Immature natural killer cell (primary cell): ENCODE results near the gene AQP9. TPM values are rescaled to one million over a fixed set of nuclear protein-coding genes. Genes with fewer than 3 reads are reported as not detected.
A peak's percentile ranks its signal among the peaks of the same experiment; 100 is the strongest.

Experiments used
- DNase-seq, 3 donors: peaks; one replicate each; pipeline ENCODE4 v3.0.0; 2022; ENCODE audit warnings: mixed read lengths in 1 of 3
- H3K27ac Mint-ChIP-seq, 6 donors: one replicate each; pipeline ENCODE4 v1.8.0; 2020; ENCODE audit warnings: mixed read lengths in 6 of 6, mild to moderate bottlenecking in 5 of 6, inconsistent platforms in 4 of 6, moderate library complexity in 3 of 6
- H3K27me3 Mint-ChIP-seq, 3 donors: one replicate each; pipeline ENCODE4 v1.8.0; 2020 to 2021; ENCODE audit warnings: low read depth in 3 of 3, mild to moderate bottlenecking in 3 of 3, mixed read lengths in 3 of 3, moderate library complexity in 3 of 3, inconsistent platforms in 1 of 3
- H3K36me3 Mint-ChIP-seq, 3 donors: one replicate each; pipeline ENCODE4 v1.8.0; 2020; ENCODE audit warnings: mixed read lengths in 3 of 3, inconsistent platforms in 2 of 3, mild to moderate bottlenecking in 2 of 3
- H3K4me1 Mint-ChIP-seq, 2 donors: one replicate each; pipeline ENCODE4 v1.8.0; 2020; ENCODE audit warnings: inconsistent platforms in 2 of 2, mild to moderate bottlenecking in 2 of 2, mixed read lengths in 2 of 2, moderate library complexity in 1 of 2
- H3K4me3 Mint-ChIP-seq, 5 donors: one replicate each; pipeline ENCODE4 v1.8.0; 2020; ENCODE audit warnings: mild to moderate bottlenecking in 5 of 5, mixed read lengths in 5 of 5, inconsistent platforms in 3 of 5, moderate library complexity in 3 of 5
- H3K9me3 Mint-ChIP-seq, 6 donors: one replicate each; pipeline ENCODE4 v1.8.0; 2020; ENCODE audit warnings: mild to moderate bottlenecking in 6 of 6, mixed read lengths in 6 of 6, inconsistent platforms in 4 of 6, moderate library complexity in 3 of 6
- polyA plus RNA-seq, 3 donors: library from polyadenylated mRNA; unstranded; fragments of 300-500 nt; fragmentation: Illumina TruSeq; gene quantifications; one replicate each; pipeline ENCODE4 v1.2.3, GENCODE V29; 2021

Gene AQP9
- polyA plus RNA-seq, 3 donors from 2014 or later = not detected

DNA sequence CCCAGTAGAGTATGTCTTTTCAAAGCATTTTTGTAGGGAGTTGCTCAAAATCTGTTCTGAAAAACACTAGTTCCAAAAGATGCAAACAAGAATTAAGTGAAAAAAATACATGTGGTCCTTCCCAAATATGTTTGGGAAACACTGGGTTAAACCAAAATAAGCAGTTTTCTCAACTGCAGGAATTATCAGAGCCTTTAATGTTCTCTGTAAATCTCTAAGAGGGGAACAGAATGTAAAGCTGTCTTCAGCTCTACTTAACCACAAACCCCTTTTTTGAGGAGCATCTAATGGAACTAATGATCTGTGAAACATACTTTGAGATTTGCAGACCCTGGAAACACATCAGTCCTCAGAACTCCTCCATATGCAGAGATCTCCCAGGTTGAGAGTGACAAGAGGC lies 9.9 kb downstream of the AQP9 start:
- Mint-ChIP-seq H3K27ac (no peak overlapping the region), H3K4me3 (no peak overlapping the region), H3K9me3 (no peaks in the 10 kb centered on the region), H3K4me1 (no peaks in the 10 kb centered on the region), H3K27me3 (peaks cover 1 to 8% (median 3%) of the 10 kb centered on the region in 3 donors), H3K36me3 (no peaks in the 10 kb centered on the region)
- DNase-seq = no peak

DNA sequence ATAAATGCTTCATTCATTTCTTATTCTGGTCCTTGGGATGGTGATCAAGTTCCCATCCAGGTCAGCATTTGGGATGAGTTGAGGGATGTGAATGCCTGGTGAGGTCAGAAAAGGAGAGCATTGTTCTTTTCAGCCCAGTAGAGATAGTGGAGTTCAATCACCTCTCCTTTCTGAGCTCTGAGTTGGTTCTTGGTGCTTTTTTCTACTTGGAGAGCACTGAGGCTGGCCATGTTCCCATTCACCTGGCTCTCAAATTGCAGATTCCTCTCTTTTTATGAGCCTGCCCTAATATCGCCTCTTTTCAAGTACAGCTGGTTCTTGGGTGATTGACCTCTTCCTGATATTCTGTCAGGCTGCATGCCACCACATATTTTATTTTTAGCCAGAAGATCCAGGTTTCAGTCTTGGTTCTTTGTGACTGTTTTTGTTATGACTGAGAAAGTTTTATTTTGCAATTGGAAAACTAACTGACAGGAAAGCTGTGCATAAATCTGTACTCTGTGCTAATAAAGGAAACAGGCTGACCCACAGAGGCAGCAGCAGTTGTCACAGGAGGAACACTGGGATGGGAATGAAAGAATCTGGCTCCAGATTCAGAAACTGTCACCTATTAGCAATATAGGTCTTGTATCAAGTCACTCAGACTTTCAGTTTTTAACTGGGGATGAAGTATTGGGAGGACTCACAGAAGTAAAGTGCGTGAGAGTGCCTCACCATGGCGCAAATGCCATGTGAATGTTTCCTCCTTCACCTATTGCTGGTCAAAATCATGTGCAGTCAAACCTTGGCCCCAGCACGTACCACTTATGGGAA lies 10.7 kb downstream of the AQP9 start:
- H3K4me1 Mint-ChIP-seq = no peaks in the 10 kb centered on the region
- DNase-seq = no peak
- no peak overlapping the region for H3K4me3 Mint-ChIP-seq
- H3K27me3 Mint-ChIP-seq = peaks cover under 1 to 8% (median 1%) of the 10 kb centered on the region in 3 donors
- H3K9me3 Mint-ChIP-seq = no peaks in the 10 kb centered on the region
- no peak overlapping the region for H3K27ac Mint-ChIP-seq
- H3K36me3 Mint-ChIP-seq = no peaks in the 10 kb centered on the region

DNA sequence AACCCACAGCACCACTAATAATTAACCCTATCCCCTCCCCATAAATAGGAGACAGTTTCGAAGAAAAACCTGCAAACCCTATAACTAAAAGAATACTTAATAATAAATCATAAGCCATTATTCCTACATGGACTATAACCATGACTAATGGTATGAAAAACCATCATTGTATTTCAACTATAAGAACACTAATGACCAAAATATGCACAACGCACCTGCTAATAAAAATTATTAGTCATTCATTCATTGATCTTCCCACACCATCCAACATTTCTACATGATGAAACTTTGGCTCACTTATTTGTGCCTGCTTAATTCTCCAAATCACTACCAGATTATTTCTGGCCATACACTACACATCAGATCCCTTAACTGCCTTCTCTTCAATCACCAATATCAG lies 16.6 kb downstream of the AQP9 start:
- Mint-ChIP-seq H3K4me1 (no peaks in the 10 kb centered on the region), H3K36me3 (no peaks in the 10 kb centered on the region), H3K27me3 (peaks cover 0 to 3% (median 0%) of the 10 kb centered on the region in 3 donors), H3K9me3 (no peaks in the 10 kb centered on the region), H3K4me3 (no peak overlapping the region), H3K27ac (no peak overlapping the region)
- DNase-seq = no peak

DNA sequence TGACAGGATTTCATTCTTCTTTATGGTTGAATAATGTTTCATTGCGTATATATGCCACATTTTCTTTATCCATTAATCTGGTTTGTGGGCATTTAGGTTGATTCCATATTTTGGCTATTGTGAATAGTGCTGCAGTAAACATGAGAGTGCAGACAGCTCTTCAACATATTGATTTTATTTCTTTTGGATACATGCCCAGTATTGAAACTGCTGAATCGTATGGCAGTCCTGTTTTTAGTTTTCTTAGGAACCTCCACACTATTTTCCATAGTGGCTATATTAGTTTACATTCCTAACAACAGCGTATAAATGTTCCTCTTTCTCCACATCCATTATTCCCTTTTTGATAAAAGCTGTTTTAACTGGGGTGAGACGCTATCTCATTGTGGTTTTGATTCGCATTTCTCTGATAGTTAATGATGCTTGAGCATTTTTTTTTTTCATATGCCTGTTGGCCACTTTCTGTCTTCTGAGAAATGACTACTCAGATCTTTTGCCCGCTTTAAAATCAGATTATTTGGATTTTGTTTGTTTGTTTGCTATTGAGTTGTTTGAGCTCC lies 21.7 kb downstream of the AQP9 start:
- no peak overlapping the region for H3K27ac Mint-ChIP-seq
- peaks cover 3 to 12% (median 10%) of the 10 kb centered on the region in 3 donors for H3K27me3 Mint-ChIP-seq
- H3K4me3 Mint-ChIP-seq = no peak overlapping the region
- DNase-seq = no peak
- H3K4me1 Mint-ChIP-seq = no peaks in the 10 kb centered on the region
- no peaks in the 10 kb centered on the region for H3K36me3 Mint-ChIP-seq
- no peaks in the 10 kb centered on the region for H3K9me3 Mint-ChIP-seq

DNA sequence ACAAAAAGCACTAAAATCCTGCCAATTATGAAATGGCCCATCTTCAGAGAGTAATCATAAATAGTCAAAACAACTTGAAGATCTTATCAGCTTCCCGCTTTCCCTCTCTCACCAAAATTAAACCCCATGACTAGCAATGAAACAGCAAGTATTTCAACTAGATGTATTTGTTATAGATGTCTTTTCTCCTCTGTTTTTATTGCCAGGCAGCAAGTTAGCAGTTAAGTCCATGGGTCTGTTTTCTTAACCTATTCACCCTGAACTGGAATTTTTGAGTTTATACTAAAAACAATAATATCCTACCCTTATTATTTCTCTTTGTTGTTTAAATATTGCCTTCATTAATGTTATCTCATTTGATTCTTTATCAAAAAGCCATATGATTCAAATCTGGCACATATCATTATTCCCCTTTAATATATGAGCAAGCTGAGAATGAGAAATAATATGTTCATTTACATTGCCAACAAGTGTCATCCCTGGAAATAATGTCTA lies 23.3 kb downstream of the AQP9 start:
- DNase-seq = no peak
- Mint-ChIP-seq H3K4me3 (no peak overlapping the region), H3K9me3 (no peaks in the 10 kb centered on the region), H3K27ac (no peak overlapping the region), H3K4me1 (no peaks in the 10 kb centered on the region), H3K27me3 (peaks cover 4 to 12% (median 10%) of the 10 kb centered on the region in 3 donors), H3K36me3 (no peaks in the 10 kb centered on the region)

DNA sequence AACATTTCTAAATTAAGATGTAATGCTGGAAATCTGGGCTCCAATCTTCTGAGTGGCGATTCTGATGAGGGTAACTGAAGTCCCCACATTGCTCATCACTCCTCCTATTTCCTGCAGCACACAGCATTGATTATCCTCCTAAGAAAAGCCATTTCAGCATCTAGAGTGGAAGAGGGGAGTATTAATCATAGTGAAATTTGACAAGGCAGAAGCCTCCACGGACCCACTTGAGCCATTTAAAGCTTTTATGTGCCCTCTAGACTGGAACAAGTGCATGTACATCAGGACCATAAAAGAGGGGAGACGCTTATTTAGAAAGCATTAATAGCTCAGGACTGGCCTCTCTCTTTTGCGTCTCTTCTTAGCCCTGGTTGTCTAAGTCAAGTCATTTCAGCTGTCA lies 25.8 kb downstream of the AQP9 start:
- Mint-ChIP-seq H3K4me1 (no peaks in the 10 kb centered on the region), H3K4me3 (no peak overlapping the region), H3K36me3 (no peaks in the 10 kb centered on the region), H3K9me3 (no peaks in the 10 kb centered on the region), H3K27ac (no peak overlapping the region), H3K27me3 (peaks cover 4 to 12% (median 10%) of the 10 kb centered on the region in 3 donors)
- no peak for DNase-seq

DNA sequence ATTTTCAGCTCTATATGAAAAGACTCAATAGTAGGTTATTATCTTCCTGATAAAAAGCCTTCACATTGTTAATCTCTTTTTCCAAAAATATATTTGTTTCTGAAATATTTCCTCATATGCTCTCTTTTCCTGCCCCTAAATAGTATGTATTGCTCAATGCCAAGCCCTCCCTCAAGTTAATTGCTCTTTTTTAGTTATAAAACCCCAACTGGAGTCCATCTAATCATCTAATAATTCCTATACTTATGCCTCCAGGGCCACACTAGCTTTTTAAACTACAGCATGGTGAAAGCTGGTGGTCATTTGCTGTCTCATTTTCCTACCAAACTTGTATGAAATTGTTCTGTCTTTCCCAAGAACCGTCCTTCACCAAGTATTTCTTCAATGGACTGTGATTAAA lies 26.7 kb downstream of the AQP9 start:
- Mint-ChIP-seq H3K36me3 (no peaks in the 10 kb centered on the region), H3K27ac (no peak overlapping the region), H3K9me3 (no peaks in the 10 kb centered on the region), H3K4me3 (no peak overlapping the region), H3K27me3 (peaks cover 4 to 14% (median 6%) of the 10 kb centered on the region in 3 donors), H3K4me1 (no peaks in the 10 kb centered on the region)
- DNase-seq = no peak

DNA sequence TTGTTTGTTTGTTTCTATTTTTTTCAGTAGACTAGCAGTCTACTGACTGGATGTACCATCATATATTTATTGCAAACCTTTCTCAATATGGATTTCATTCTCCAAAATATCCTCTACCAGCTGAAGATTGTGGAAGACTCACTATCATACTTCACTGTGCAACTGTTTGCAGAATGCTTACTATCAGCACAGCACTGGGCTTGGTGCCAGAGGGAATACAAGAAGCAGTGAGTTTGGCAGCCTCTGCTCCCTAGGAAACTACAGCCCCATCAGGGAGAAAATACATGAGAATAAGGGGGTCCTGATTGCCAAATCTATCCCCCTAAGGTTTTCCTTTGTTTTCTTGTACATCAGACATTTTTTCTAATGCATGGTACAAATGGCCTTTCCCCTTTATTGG lies 27.5 kb downstream of the AQP9 start:
- no peak overlapping the region for H3K27ac Mint-ChIP-seq
- H3K4me1 Mint-ChIP-seq = no peaks in the 10 kb centered on the region
- no peaks in the 10 kb centered on the region for H3K9me3 Mint-ChIP-seq
- DNase-seq = no peak
- H3K4me3 Mint-ChIP-seq = no peak overlapping the region
- no peaks in the 10 kb centered on the region for H3K36me3 Mint-ChIP-seq
- peaks cover 6 to 20% (median 7%) of the 10 kb centered on the region in 3 donors for H3K27me3 Mint-ChIP-seq

DNA sequence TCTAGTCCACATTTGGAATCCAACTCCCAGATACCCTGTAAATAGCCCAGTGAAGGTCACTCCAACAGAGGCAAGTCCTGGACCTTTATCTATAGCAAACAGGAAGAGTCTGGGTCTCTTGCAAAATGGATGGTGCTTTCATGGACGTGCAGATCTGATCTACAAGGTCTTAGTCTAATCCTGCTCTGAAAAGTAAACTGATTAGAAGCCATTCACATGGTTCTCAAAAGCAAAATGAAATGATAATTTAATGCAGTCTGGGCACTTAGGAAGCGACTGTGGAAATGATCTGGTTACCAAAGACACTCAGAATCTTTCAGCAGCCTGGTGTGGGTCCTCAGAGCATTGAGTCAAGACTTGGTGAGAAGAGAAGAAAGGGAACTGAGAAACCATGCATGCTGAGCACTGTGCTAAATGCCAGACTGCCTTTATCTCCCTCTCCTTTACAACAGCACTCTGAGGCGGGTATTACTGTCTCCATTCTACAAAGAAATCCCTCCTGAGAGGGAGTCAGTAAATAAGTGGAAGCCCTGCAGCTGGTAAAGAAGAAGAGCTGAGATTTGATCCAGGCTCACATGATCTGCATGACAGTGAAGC lies 29.0 kb downstream of the AQP9 start:
- Mint-ChIP-seq H3K4me1 (no peaks in the 10 kb centered on the region), H3K9me3 (no peaks in the 10 kb centered on the region), H3K27ac (no peak overlapping the region), H3K36me3 (no peaks in the 10 kb centered on the region), H3K27me3 (peaks cover 6 to 16% (median 7%) of the 10 kb centered on the region in 3 donors), H3K4me3 (no peak overlapping the region)
- no peak for DNase-seq

DNA sequence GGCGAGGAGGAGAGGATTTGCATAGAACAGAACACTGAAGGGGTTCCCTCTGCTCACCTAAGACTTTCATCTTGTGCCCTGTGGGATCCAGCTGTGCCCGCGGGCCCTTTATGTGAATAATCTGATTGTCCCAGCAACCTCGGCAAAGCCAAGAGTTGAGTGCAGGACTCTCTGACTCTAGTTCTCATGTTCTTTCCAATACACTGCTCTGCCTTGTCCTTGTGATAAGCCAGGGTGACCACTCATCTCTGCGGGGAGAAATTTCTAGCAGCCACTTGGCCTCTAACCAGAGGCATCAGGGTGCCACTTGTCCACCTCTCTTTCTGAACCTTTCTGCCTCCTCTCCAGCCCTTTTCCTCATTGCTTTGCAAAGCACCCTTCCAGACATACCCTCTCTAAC lies 31.8 kb downstream of the AQP9 start:
- no peaks in the 10 kb centered on the region for H3K9me3 Mint-ChIP-seq
- no peak overlapping the region for H3K27ac Mint-ChIP-seq
- no peaks in the 10 kb centered on the region for H3K4me1 Mint-ChIP-seq
- no peak for DNase-seq
- H3K4me3 Mint-ChIP-seq = no peak overlapping the region
- H3K36me3 Mint-ChIP-seq = no peaks in the 10 kb centered on the region
- H3K27me3 Mint-ChIP-seq = peaks cover 6 to 9% (median 8%) of the 10 kb centered on the region in 3 donors

DNA sequence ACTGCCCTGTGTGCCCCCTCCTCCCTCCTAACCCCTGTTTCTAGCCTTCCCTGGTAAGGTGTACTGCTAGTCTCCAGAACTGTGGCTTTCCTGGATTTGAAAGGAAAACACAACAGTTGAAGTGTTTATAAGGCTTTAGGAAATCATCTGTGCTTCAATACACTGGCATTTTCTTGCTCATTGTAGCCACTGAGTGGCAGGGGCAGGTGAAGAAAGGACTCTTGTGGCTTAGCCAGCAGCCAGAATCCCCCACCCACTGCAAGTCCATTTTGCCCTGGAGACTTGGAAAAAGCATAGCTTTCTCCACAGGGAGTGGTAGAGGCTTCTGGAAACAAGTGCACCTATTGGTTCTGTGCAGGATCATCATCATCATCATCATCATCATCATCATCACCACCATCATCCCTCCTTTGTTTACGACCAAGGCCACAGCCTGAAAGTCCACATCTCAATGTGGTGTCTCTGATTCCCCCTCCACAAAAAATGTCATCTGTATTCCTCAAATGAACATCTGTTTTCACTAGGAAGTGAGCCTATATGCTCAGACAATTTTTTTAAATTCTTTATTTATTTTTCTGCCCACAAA lies 33.4 kb downstream of the AQP9 start:
- H3K27ac Mint-ChIP-seq = no peak overlapping the region
- H3K9me3 Mint-ChIP-seq = no peaks in the 10 kb centered on the region
- DNase-seq = no peak
- H3K36me3 Mint-ChIP-seq = no peaks in the 10 kb centered on the region
- H3K4me1 Mint-ChIP-seq = no peaks in the 10 kb centered on the region
- H3K27me3 Mint-ChIP-seq = peaks cover 5 to 10% (median 8%) of the 10 kb centered on the region in 3 donors
- no peak overlapping the region for H3K4me3 Mint-ChIP-seq

DNA sequence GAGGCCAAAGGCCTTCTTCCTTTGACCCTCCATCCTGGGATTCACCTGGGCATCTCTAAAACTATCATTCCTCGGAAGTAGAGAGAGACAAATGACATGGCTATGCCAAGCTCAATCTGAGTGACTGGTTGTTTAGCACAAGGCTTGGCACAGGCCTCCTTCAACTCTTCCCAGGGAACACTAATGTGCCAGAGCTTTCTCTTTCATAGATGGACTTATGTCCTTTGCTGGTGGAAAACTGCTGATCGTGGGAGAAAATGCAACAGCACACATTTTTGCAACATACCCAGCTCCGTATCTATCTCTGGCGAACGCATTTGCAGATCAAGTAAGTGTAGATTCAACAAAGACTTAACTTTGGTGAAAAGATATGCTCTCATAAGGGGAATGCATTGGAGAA lies 36.5 kb downstream of the AQP9 start:
- H3K27me3 Mint-ChIP-seq = peaks cover 5 to 18% (median 8%) of the 10 kb centered on the region in 3 donors
- H3K9me3 Mint-ChIP-seq = no peaks in the 10 kb centered on the region
- no peak overlapping the region for H3K27ac Mint-ChIP-seq
- H3K4me1 Mint-ChIP-seq = no peaks in the 10 kb centered on the region
- H3K36me3 Mint-ChIP-seq = no peaks in the 10 kb centered on the region
- DNase-seq = no peak
- H3K4me3 Mint-ChIP-seq = no peak overlapping the region

DNA sequence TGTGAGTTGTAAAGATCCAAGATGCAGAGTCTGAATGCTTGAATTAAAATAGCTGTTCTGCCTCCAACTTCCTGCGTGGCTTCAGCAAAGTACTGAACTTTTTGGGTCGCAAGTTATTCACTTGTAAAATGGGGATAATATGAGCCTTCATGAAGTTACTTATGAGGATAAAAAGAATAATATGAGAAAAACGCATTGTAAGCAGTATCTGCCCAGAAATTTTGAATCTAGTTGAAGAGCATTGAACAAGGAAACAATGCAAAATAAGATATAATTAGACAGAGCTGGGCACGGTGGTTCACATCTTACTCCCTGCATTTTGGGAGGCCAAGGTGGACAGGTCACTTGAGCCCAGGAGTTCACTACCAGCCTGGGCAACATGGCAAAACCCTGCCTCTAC lies 37.8 kb downstream of the AQP9 start:
- Mint-ChIP-seq H3K4me1 (no peaks in the 10 kb centered on the region), H3K27me3 (peaks cover 2 to 20% (median 3%) of the 10 kb centered on the region in 3 donors), H3K9me3 (no peaks in the 10 kb centered on the region), H3K27ac (no peak overlapping the region), H3K4me3 (no peak overlapping the region), H3K36me3 (no peaks in the 10 kb centered on the region)
- no peak for DNase-seq

DNA sequence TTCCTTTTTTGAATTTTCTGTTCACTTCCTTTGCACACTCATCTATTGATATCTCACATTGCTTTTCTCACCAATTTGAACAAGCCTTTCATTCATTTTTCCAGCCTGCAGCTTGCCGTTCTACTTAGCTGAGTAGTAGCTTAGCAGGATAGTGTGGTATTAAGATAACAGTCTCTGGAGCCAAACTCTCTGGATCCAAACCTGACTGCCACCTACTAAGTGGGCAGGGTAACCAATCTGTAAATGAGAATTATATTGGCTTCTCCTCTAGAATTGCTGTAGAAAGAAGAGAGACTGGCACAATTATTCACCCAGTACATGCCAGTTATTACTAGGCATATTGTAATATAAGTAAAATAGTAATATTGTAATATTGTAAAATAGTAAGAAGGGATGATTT lies 40.5 kb downstream of the AQP9 start:
- H3K27me3 Mint-ChIP-seq = peaks cover 6 to 12% (median 7%) of the 10 kb centered on the region in 3 donors
- peak overlapping the region in 1 of 6 donors; percentile 83 for H3K27ac Mint-ChIP-seq
- H3K4me1 Mint-ChIP-seq = no peaks in the 10 kb centered on the region

More for the DNA sequence above, 40.5 kb downstream of the AQP9 start:
- no peaks in the 10 kb centered on the region for H3K36me3 Mint-ChIP-seq
- no peak for DNase-seq
- H3K9me3 Mint-ChIP-seq = no peaks in the 10 kb centered on the region
- no peak overlapping the region for H3K4me3 Mint-ChIP-seq
